Activated naive CD4-positive, alpha-beta T cell (primary cell): ENCODE measurements around the gene FPR1.

Source experiments
- DNase-seq, 4 experiments: peaks; one replicate each; lab custom pipeline; 2025; lab: John Stamatoyannopoulos, UW

FPR1 gene

DNA sequence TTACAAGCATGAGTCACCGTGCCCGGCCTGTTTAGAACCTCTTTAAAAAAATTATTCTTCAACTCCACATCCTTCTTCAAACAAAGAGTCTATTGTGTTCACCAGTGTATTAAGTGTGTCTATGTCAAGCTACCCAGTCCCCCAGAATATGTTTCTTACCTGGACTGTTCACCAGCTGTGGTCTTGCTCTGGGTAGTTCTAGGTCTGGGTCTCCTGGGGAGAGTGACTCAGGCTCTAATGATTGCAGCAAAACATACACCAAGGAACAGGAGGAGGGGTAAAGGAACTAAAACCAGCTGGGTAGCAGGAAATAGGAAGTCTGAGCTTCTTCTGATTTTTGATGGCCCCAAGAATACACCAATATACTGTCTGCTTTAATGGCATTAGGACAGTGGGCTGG, at the start of gene FPR1:
FPR1 (minus strand) TSS at position 224 of the 400 bp plus-strand sequence. CDS start 4,884 bp downstream, outside the sequence.
- no peak for DNase-seq

DNA sequence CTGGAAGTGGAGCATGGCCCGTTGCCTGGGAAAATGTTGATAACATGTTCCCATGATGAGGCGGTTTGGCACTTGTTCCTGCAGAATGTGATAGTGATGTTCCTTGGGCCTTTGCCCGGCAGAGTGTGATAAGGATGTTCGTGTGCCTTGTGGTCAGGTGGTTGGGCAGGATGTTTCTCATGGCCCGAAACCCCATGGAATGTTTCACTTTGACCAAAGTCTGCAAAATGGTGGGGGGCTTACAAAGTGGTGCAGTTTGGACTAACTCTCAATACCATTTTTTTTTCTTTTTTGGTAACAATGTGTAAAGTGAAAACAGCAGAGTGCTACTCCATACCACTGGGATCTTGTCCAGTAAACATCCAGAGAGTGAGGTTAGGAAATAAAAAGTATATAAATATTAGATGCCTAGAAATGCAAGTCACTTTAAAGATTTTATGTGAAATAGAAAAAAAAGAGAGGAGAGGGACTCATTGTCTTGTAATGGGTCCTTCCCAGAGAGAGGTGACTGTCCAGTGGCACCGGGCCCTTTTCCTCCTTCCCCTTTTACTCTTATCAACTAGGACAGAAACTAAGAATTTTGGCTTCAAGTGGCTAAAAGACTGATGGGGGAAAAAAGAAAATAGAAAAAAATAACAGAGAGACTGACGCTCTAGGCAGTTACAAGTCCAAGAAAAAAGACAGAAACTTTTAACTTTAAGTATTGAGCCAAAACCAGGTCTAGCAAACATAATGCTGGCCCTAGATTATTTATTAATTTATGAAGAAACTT, 49.0 kb upstream of the FPR1 start:
- DNase-seq, result no peak

DNA sequence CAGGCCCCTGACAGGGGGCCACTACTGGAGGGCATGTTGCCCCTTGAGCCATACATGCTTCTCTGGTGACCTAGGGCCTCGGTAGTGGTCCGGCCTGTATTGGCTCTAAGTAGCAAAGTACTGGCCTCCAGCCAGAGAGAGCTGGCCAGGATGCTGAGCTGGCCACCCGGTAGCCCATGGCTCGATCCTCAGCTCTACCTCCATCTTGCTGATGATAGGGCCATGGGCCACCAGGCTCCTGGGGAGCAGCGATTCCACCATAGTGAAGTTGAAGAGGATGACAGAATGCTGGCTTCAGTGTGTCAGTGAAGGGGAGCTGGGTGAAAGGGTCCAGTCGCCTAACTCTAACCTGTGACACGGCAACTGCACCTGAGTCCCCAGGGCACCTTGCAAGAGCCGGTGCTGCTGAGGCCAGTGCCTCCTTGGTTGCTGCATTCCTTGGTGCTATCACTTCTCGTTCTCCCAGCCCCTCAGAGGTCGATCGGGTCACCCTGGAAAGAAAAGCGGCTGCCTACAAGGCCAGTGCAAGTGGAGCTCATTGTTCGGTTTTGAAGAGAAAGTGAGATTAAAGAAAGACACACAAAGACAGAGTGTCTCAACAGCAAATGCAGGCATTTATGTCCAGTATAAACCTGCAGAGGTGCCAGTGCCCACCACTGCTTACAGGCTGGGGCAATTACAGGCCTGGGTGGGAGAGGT, 48.2 kb upstream of the FPR1 start:
- no peak for DNase-seq

DNA sequence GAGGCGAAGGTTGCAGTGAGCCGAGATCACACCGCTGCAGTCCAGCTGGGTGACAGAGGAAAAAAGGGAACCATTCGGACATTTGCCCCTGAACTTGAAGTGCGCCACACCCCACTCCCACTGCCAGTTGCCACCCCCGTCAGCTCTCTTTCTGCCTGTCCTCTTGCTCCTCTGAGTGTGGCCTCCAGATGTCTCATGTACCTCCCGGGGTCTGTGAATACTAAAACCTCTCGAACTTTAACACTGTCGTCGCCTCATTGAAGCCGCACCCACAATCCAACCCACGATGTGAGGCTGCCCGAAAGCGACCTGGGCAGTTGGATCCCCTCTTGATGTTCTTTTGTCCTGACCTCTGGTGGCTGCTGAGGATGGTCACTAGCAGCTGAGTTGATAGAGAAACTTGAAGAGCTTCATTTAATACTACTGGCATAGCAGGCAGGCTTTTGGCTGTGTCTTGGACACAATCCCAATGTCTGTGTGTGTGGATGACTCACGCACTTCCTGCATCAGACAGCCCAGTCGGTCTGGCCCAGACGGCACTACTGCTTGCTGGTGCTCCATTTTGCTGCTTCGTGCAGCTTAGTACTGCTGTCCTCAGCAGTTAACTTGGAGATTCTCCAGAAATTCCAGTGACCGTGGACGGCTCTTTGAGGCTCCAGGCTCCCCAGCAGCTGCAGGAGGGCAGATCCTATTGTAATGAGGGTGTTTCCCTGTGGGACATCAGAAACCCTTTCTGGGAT, 47.5 kb upstream of the FPR1 start:
- no peak for DNase-seq

GRCh38 chr19:51798062-51798461, 46.4 kb upstream of the FPR1 start:
- DNase-seq, result no peak

DNA sequence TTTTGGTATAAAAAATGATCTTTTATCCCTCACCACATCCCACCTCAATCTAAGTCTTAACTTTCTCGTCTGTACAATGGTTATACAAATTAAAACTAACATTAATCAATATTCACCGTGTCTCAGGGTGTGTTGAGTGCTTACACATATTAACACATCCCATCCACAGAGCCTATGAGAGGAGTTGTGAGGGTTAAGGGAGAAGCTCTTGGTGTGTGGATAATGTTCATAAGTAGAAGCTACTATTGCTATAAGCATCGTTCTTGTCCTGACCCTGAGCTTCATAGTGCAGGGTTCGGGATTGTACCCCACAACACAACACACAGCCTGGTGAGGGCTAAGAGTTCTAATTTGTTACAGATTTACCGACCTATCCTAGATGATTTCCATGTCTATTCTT, 45.8 kb upstream of the FPR1 start:
- DNase-seq, result no peak

DNA sequence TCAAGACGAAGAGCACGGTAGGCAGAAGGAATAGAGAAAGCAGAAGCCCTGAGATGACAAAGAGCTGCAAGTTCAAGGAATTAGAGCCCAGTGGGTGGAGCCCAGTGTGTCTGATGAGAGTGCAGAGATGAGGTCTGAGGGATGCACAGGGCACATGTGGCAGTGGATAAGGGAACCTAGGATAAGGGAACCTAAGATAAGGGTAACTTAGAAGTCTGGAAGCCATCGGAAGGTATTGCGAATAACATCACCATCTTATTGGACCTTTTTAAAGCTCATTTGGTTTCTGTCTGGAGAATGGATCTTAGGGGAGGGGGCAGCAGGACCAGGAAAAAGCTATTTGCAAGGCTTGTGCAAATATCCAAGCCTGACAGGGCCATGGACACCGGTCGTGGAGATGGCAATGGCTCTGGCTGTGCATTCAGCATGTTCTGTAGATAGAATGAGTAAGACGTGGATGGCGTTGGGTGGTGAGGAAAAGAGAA, 44.6 kb upstream of the FPR1 start:
- DNase-seq, result no peak

GRCh38 chr19:51794885-51795490, 43.3 kb upstream of the FPR1 start, which contains the start of gene FPR3:
FPR3 (plus strand) TSS chr19:51795157; CDS start chr19:51823749, 28,592 bp downstream.
- no peak for DNase-seq

DNA sequence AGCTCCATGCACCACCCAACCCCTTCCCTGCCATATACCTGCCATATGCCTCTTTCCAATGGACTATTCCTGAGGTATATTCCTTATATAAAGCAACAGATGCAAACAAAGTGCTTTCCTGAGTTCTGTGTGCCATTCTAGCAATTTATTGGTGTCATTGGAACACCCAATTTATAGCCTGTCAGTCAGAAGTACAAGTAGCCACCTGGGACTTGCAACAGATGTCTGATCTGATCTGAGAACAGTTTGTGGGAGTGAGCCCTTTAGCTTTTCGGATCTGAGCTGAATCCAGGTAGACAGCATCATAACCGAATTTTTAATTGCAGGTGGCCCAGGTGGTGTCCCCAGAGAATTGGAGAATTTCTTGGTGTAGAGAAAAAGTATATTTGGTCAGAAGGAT, 42.3 kb upstream of the FPR1 start:
- no peak for DNase-seq

GRCh38 chr19:51792932-51793331, 41.3 kb upstream of the FPR1 start:
- DNase-seq, result no peak

GRCh38 chr19:51789061-51789795, 37.5 kb upstream of the FPR1 start:
- no peak for DNase-seq

GRCh38 chr19:51788029-51788428, 36.4 kb upstream of the FPR1 start:
- no peak for DNase-seq

- DNase-seq, result no peak
Measured at GRCh38 chr19:51786646-51787494, 35.2 kb upstream of the FPR1 start.

- DNase-seq, result no peak
Measured at GRCh38 chr19:51784922-51785690, 33.4 kb upstream of the FPR1 start.

DNA sequence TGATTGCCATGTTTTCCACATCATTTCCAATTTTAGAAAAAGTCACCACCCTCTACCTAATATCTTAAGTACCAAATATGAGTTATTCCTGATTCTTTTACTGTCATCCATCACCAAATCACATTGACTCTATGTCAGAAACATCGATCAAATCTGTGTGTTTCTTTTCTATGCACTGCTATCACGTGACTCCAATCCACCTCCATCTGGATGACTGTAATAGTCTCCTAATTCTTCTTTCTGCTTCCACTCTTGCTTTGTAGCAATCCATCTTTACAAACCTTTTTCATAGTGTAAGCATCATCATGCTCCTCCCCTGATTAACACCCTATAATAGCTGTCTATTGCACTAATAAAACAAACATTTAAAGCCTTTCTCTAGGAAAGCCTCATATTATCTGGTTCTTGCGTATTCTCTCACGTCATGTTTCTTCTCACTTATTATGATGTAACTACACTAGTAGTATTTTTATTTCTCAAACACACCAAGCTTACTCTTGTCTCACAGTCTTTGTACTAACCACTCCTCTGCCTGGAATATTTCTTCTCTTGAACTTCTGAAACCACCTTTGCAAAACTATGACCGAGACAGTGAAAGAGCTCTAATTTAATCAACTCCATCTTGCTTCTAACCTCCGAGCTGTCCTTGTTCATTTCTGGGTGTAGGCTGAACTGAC, 32.6 kb upstream of the FPR1 start:
- DNase-seq, result no peak

DNA sequence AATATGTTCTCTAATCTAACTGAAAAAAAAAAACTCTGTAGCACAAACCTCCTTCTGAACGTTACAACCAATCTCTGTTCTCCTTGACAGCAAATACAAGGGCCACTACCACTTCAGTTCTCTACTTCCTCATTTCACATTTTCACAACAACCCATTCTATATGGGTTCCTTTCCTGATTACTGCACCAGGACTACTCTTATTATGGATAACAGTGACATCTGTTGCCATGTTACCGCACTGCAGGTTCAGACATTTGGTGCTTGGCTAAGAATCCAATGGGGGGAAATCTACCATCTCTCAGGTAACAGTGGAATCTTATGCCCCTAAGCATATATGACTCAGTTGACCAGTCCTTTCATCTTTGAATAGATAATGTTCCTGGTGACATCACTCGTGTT, 31.7 kb upstream of the FPR1 start:
- no peak for DNase-seq

- no peak for DNase-seq
Measured at GRCh38 chr19:51781999-51782398, 30.3 kb upstream of the FPR1 start.

DNA sequence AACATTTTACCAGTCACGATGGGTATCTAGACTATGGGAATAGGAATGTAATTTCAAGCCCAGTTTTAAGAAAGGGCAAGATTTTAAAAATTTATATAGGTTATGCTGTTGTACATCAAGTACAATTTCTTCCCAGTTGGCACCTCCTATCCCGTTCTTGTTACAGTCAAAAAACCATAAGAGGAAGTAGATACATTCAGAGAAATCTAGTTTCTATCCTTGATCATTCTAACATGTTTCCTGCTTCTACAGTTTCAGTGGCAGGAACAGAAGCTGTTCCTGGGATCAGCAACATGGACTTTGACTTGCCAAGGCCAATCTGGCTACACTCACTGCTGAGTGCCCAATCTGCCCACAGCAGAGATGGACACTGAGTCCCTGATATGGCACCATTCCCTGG, 28.6 kb upstream of the FPR1 start:
- no peak for DNase-seq

DNA sequence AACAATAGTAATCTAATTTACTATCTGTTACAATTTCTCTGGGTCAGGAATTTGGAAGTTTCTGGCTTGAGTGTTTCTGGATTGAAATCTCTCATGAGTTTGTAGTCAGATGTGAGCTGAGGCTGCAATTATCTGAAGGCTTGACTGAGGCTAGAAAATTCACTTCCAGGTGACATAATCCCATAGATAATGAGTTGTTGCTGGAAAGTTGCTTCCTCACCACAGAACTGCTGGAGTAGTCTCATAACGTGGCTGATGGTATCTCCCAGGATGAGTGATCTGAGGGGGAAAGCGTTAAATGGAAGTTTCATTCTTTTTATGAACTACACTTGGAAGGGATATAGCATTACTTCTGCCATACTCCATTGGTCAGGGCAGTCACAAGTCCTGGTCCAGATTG, 28.0 kb upstream of the FPR1 start:
- no peak for DNase-seq
